ENCODE data around the gene POPDC2.

The POPDC2 gene

GRCh38 chr3:119645813-119646212 lies 14.6 kb downstream of the POPDC2 start:
- Histone ChIP-seq H3K27me3 (ENCODE audit: insufficient read depth, low read depth) (no peaks in the 10 kb centered on the region), H3K27ac (no peak overlapping the region), H3K79me2 (ENCODE audit: insufficient read depth, low read depth) (no peaks in the 10 kb centered on the region), H2AFZ (ENCODE audit: low read depth) (no peak overlapping the region), H3K9ac (no peak overlapping the region), H3K4me2 (no peak overlapping the region), H3K36me3 (ENCODE audit: insufficient read depth) (no peaks in the 10 kb centered on the region), H3K4me1 (ENCODE audit: low read depth, poor library complexity, severe bottlenecking) (peaks cover 31% of the 10 kb centered on the region), H4K20me1 (ENCODE audit: insufficient read depth) (no peaks in the 10 kb centered on the region), H3K4me3 (IDR thresholded peaks at IDR 0.05; ENCODE audit: insufficient read depth, low read depth, low read length) (no peak overlapping the region)
- no peak for TF ChIP-seq CTCF (conservative IDR thresholded peaks at IDR 0.05; ENCODE audit: low read depth, low read length)

- H3K36me3 ChIP-seq (ENCODE audit: insufficient read depth): no peaks in the 10 kb centered on the region
- H3K4me2 ChIP-seq: no peak overlapping the region
- H3K27ac ChIP-seq: no peak overlapping the region
- H2AFZ ChIP-seq (ENCODE audit: low read depth): no peak overlapping the region
- no peaks in the 10 kb centered on the region for H3K27me3 ChIP-seq (ENCODE audit: insufficient read depth, low read depth)
- H3K4me3 ChIP-seq (IDR thresholded peaks at IDR 0.05; ENCODE audit: insufficient read depth, low read depth, low read length): no peak overlapping the region
- no peaks in the 10 kb centered on the region for H3K79me2 ChIP-seq (ENCODE audit: insufficient read depth, low read depth)
- H4K20me1 ChIP-seq (ENCODE audit: insufficient read depth): no peaks in the 10 kb centered on the region
- H3K9ac ChIP-seq: no peak overlapping the region
- TF ChIP-seq CTCF (conservative IDR thresholded peaks at IDR 0.05; ENCODE audit: low read depth, low read length): no peak
- H3K4me1 ChIP-seq (ENCODE audit: low read depth, poor library complexity, severe bottlenecking): peaks cover 34% of the 10 kb centered on the region
Observed at GRCh38 chr3:119644481-119644880, 15.9 kb downstream of the POPDC2 start.

- H4K20me1 ChIP-seq (ENCODE audit: insufficient read depth): no peaks in the 10 kb centered on the region
- no peak for TF ChIP-seq CTCF (conservative IDR thresholded peaks at IDR 0.05; ENCODE audit: low read depth, low read length)
- no peaks in the 10 kb centered on the region for H3K27me3 ChIP-seq (ENCODE audit: insufficient read depth, low read depth)
- no peaks in the 10 kb centered on the region for H3K36me3 ChIP-seq (ENCODE audit: insufficient read depth)
- H3K4me3 ChIP-seq (IDR thresholded peaks at IDR 0.05; ENCODE audit: insufficient read depth, low read depth, low read length): no peak overlapping the region
- H3K9ac ChIP-seq: no peak overlapping the region
- no peak overlapping the region for H3K27ac ChIP-seq
- H3K4me1 ChIP-seq (ENCODE audit: low read depth, poor library complexity, severe bottlenecking): peaks cover 38% of the 10 kb centered on the region
- 0 out of 2 replicates have a peak overlapping the region, but pooled peaks have one; percentile 28 for H2AFZ ChIP-seq (ENCODE audit: low read depth)
- no peak overlapping the region for H3K4me2 ChIP-seq
- H3K79me2 ChIP-seq (ENCODE audit: insufficient read depth, low read depth): no peaks in the 10 kb centered on the region
Observed at GRCh38 chr3:119643528-119643927, 16.9 kb downstream of the POPDC2 start.

GRCh38 chr3:119642746-119643473 lies 17.5 kb downstream of the POPDC2 start:
- Histone ChIP-seq H4K20me1 (ENCODE audit: insufficient read depth) (no peaks in the 10 kb centered on the region), H3K4me1 (ENCODE audit: low read depth, poor library complexity, severe bottlenecking) (peaks cover 44% of the 10 kb centered on the region), H3K27me3 (ENCODE audit: insufficient read depth, low read depth) (no peaks in the 10 kb centered on the region), H3K79me2 (ENCODE audit: insufficient read depth, low read depth) (no peaks in the 10 kb centered on the region), H3K9ac (no peak overlapping the region), H3K4me3 (IDR thresholded peaks at IDR 0.05; ENCODE audit: insufficient read depth, low read depth, low read length) (no peak overlapping the region), H3K4me2 (no peak overlapping the region), H3K36me3 (ENCODE audit: insufficient read depth) (no peaks in the 10 kb centered on the region), H2AFZ (ENCODE audit: low read depth) (peak overlapping the region; percentile 28; the same call in 1 of the 2 replicates), H3K27ac (no peak overlapping the region)
- no peak for TF ChIP-seq CTCF (conservative IDR thresholded peaks at IDR 0.05; ENCODE audit: low read depth, low read length)
